ENCODE measurements around the gene HIP1. TPM values are rescaled to one million over a fixed set of nuclear protein-coding genes. Genes with fewer than 3 reads are reported as not detected.
A peak's percentile ranks its signal among the peaks of the same experiment; 100 is the strongest.

HIP1 gene
- total and polyA plus RNA-seq, 8 donors: 3.6 to 14.8 (median 5.2) TPM

DNA sequence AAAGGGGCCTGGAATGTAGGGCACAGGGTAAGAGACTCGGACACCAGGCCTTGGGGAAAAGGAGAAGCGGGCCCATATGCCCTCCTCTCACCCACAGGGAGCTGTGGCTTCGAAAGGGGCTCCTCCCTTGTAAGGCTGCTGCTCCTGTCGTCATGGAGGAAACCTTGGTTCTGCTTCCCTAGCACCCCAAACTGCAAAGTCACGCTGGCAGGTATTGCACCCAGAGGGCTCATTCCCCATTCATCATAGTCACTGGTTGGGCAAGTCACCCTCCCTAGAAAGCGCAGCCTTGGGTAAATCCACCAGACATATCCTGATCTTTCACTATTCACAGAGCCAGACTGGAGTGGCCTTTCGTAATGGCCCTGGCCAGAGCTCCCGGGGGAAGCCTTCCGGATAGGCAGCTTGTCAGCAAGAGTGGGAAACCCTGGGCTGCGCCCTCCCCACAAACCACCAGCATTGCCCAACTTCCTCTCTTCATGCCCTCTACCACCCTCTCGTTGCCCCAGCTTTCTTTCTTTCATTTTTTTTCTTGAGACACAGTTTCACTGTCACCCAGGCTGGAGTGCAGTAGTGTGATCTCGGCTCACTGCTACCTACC lies 121.0 kb downstream of the HIP1 start:
- Histone ChIP-seq H3K4me3 (no peak overlapping the region), H3K36me3 (no peaks in the 10 kb centered on the region), H3K27me3 (no peaks in the 10 kb centered on the region), H3K27ac (peak overlapping the region in 1 of 4 donors; percentile 17), H3K9me3 (no peaks in the 10 kb centered on the region), H3K4me1 (no peaks in the 10 kb centered on the region)
- intact Hi-C loops (cut with DNase I): no loop called here
- FAIRE-seq (no peak), DNase-seq (peak in 1 of 6 donors; percentile 57), ATAC-seq (peak in 3 of 4 donors; percentile 51 to 86 (median 83))
- TF ChIP-seq, protein P1, sequence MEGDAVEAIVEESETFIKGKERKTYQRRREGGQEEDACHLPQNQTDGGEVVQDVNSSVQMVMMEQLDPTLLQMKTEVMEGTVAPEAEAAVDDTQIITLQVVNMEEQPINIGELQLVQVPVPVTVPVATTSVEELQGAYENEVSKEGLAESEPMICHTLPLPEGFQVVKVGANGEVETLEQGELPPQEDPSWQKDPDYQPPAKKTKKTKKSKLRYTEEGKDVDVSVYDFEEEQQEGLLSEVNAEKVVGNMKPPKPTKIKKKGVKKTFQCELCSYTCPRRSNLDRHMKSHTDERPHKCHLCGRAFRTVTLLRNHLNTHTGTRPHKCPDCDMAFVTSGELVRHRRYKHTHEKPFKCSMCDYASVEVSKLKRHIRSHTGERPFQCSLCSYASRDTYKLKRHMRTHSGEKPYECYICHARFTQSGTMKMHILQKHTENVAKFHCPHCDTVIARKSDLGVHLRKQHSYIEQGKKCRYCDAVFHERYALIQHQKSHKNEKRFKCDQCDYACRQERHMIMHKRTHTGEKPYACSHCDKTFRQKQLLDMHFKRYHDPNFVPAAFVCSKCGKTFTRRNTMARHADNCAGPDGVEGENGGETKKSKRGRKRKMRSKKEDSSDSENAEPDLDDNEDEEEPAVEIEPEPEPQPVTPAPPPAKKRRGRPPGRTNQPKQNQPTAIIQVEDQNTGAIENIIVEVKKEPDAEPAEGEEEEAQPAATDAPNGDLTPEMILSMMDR (IDR thresholded peaks at IDR 0.05): no peak
- WGBS, 2 donors: 83 to 85% methylated on average over 12 of the region's 12 CpGs

DNA sequence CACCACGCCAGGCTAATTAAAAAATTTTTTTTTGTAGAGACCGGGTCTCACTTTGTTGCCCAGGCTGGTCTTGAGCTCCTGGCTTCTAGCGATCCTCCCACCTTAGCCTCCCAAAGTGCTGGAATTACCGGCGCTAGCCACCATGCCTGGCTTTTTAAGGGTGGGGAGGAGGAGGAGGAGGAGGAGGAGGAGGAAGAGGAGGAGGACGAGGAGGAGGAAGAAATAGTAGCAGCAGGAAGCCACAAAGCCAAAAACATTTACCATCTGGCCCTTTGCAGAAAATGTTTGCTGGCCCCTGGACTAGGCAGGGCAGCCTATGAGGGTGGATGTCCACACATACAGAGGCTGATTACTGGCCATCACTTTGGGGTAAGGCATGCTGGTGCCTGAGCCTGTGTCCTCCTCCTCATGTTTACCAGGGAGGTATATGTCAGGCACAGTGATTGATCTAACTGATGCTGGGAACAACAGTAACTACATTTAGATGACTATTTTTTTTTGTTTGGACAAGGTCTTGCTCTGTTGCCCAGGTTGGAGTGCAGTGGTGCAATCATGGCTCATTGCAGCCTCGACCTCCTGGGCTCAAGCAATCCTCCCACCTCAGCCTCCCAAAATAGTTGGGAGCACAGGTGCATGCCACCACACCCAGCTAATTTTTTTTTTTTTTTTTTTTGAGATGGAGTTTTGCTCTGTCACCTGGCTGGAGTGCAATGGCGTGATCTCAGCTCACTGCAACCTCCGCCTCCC lies 122.1 kb downstream of the HIP1 start:
- no peak overlapping the region for H3K27ac ChIP-seq
- TF ChIP-seq, protein P1 (IDR thresholded peaks at IDR 0.05): no peak
- no peaks in the 10 kb centered on the region for H3K36me3 ChIP-seq
- WGBS, 2 donors: 83 to 86% methylated on average over 7 to 9 of the region's 9 CpGs
- H3K9me3 ChIP-seq: no peaks in the 10 kb centered on the region
- H3K4me1 ChIP-seq: no peaks in the 10 kb centered on the region
- no peak overlapping the region for H3K4me3 ChIP-seq
- intact Hi-C loops (cut with DNase I): no loop called here
- FAIRE-seq: no peak
- DNase-seq: no peak
- no peak for ATAC-seq
- no peaks in the 10 kb centered on the region for H3K27me3 ChIP-seq

DNA sequence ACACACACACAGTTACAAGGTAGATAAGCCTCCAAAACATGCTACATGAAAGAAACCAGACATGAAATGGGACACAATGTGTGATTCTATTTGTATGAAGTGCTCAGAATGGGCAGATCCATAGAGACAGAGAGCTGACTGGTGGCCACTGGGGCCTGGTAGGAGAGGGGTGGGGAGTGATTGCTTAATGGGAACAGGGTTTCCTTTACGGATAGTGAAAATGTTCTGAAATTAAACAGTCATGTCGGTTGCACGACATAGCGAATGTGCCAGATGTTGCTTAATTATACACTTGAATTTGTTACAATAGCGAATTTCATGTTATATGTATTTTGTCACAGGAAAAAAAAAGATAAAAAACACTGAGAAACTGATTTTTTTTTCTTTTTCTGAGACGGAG lies 124.3 kb downstream of the HIP1 start:
- WGBS, 2 donors: 90 to 97% methylated on average over 6 of the region's 6 CpGs

DNA sequence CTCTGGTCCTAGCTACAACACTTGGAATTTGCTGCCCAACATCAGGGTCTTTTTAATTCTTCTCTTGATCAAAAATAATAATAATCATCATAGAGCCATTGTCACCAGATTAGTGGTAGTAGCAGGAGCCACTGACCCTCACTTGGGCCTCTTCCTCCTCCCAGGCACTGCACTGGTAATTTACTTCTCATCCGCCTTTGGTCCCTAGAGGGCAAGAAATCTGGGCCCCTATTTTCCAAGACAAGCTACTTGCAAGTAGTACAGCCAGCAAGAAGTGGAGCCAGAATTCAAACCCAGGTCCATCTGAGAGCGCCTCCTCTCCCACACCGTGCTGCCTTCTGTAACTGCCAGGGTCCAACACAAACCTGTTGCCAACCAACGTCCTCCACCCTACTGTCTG lies 125.4 kb downstream of the HIP1 start:
- Histone ChIP-seq H3K4me3 (no peak overlapping the region), H3K36me3 (no peaks in the 10 kb centered on the region), H3K27me3 (no peaks in the 10 kb centered on the region), H3K4me1 (no peaks in the 10 kb centered on the region), H3K9me3 (no peaks in the 10 kb centered on the region), H3K27ac (no peak overlapping the region)
- 84 to 89% methylated on average over 4 of the region's 4 CpGs for WGBS, 2 donors
- TF ChIP-seq, protein P1 (IDR thresholded peaks at IDR 0.05): no peak
- ATAC-seq (no peak), FAIRE-seq (no peak), DNase-seq (no peak)
- intact Hi-C loops (cut with DNase I): no loop called here

More for the DNA sequence above, 124.3 kb downstream of the HIP1 start:
- intact Hi-C loops (cut with DNase I): no loop called here
- Histone ChIP-seq H3K36me3 (no peaks in the 10 kb centered on the region), H3K27ac (no peak overlapping the region), H3K4me3 (no peak overlapping the region), H3K9me3 (no peaks in the 10 kb centered on the region), H3K27me3 (no peaks in the 10 kb centered on the region), H3K4me1 (no peaks in the 10 kb centered on the region)
- ATAC-seq (no peak), DNase-seq (no peak), FAIRE-seq (no peak)
- TF ChIP-seq, protein P1 (IDR thresholded peaks at IDR 0.05): no peak

Data from pancreas (tissue), 10 donors.